Lower leg skin (tissue), 4 donors: ENCODE measurements around the gene MYO10. TPM values are rescaled to one million over a fixed set of nuclear protein-coding genes. Genes with fewer than 3 reads are reported as not detected.

Source experiments
- DNase-seq, 2 donors: peaks; one replicate each; pipeline ENCODE4 v3.0.0-alpha.2; 2019; ENCODE audit warnings: low spot score in 2 of 2
- H3K4me3 ChIP-seq: fragments of 200-600 bp; sonication (generic); 2 replicates; pipeline ENCODE4 v1.5.1; 2017; ENCODE audit warnings: mild to moderate bottlenecking, low read depth; ENCODE audit not compliant: poor library complexity, severe bottlenecking
- CTCF ChIP-seq, 3 donors: fragments of 450-650 bp; IDR thresholded peaks; one replicate each; pipeline ENCODE4 v1.5.1; 2016; ENCODE audit warnings: antibody characterized with exemption in 3 of 3, mild to moderate bottlenecking in 3 of 3, moderate library complexity in 2 of 3
- POLR2A ChIP-seq, 2 donors: fragments of 450-650 bp; IDR thresholded peaks; one replicate each; pipeline ENCODE4 v1.6.1; 2016 to 2017; ENCODE audit warnings: antibody characterized with exemption in 2 of 2, mild to moderate bottlenecking in 1 of 2, moderate library complexity in 1 of 2
- WGBS, 2 donors: methylation state at CpG; one replicate each; pipeline ENCODE4 v1.1.5; 2018; 5-methylcytosine and 5-hydroxymethylcytosine counted together
- intact Hi-C: fragments of 100-400 bp; cut with DNase I; formaldehyde crosslinking; loops from one replicate; pipeline ENCODE4 v1.15.0; 2023; ENCODE audit warnings: low total_unique reads
- total RNA-seq, 4 donors: library from RNA; depleted of rRNA; stranded (reverse); fragments of >200 nt; gene quantifications; one replicate each; pipeline ENCODE4 v1.1.0, GENCODE V29; 2016

Gene MYO10
- total RNA-seq, 4 donors from 2014 or later, result 34.7 to 57.4 (median 47.3) TPM

- DNase-seq, result no peak
- no peak overlapping the region for H3K4me3 ChIP-seq
- intact Hi-C loops, result no loop called here
- TF ChIP-seq POLR2A (IDR thresholded peaks at IDR 0.05) (no peak), CTCF (IDR thresholded peaks at IDR 0.05) (no peak)
- 33 to 43% methylated on average over 3 of the region's 3 CpGs for WGBS, 2 donors
These were observed 3.7 kb downstream of the MYO10 start for GRCh38 chr5:16932401-16932800.

GRCh38 chr5:16931334-16932110, 4.6 kb downstream of the MYO10 start:
- 58 to 64% methylated on average over 5 of the region's 5 CpGs for WGBS, 2 donors
- TF ChIP-seq POLR2A (IDR thresholded peaks at IDR 0.05), result no peak
- TF ChIP-seq CTCF (IDR thresholded peaks at IDR 0.05), result no peak
- no peak overlapping the region for H3K4me3 ChIP-seq
- intact Hi-C loops, result no loop called here
- no peak for DNase-seq

- H3K4me3 ChIP-seq, result no peak overlapping the region
- intact Hi-C loops, result no loop called here
- DNase-seq, result no peak
- 76 to 80% methylated on average over 8 of the region's 8 CpGs for WGBS, 2 donors
- no peak for TF ChIP-seq POLR2A (IDR thresholded peaks at IDR 0.05)
- no peak for TF ChIP-seq CTCF (IDR thresholded peaks at IDR 0.05)
These were observed 5.6 kb downstream of the MYO10 start for GRCh38 chr5:16930496-16930895.

GRCh38 chr5:16929831-16930230, 6.3 kb downstream of the MYO10 start:
- no peak for DNase-seq
- intact Hi-C loops, result no loop called here
- TF ChIP-seq CTCF (IDR thresholded peaks at IDR 0.05), result no peak
- no peak for TF ChIP-seq POLR2A (IDR thresholded peaks at IDR 0.05)
- WGBS, 2 donors, result 87 to 91% methylated on average over 3 of the region's 3 CpGs
- H3K4me3 ChIP-seq, result no peak overlapping the region

GRCh38 chr5:16929347-16929746, 6.7 kb downstream of the MYO10 start:
- WGBS, 2 donors, result 93 to 95% methylated on average over 2 of the region's 2 CpGs
- no peak for DNase-seq
- no peak overlapping the region for H3K4me3 ChIP-seq
- intact Hi-C loops, result no loop called here
- no peak for TF ChIP-seq CTCF (IDR thresholded peaks at IDR 0.05)
- TF ChIP-seq POLR2A (IDR thresholded peaks at IDR 0.05), result no peak

GRCh38 chr5:16927613-16928012, 8.5 kb downstream of the MYO10 start:
- DNase-seq, result no peak
- TF ChIP-seq POLR2A (IDR thresholded peaks at IDR 0.05) (no peak), CTCF (IDR thresholded peaks at IDR 0.05) (no peak)
- intact Hi-C loops, result no loop called here
- WGBS, 2 donors, result 93 to 96% methylated on average over 8 of the region's 8 CpGs
- H3K4me3 ChIP-seq, result no peak overlapping the region
